Hepatocyte (in vitro differentiated cells): ENCODE measurements around the gene RSAD1. TPM values are rescaled to one million over a fixed set of nuclear protein-coding genes. Genes with fewer than 3 reads are reported as not detected.

Experiments used
- DNase-seq: peaks from one replicate; pipeline ENCODE4 v3.0.0-alpha.2; 2016; ENCODE audit warnings: low spot score
- H2AFZ ChIP-seq: fragments of 200-600 bp; sonication (generic); 2 replicates; pipeline ENCODE4 v1.6.0; 2016; ENCODE audit warnings: antibody characterized with exemption, mild to moderate bottlenecking
- H3K27ac ChIP-seq: fragments of 200-600 bp; sonication (generic); 2 replicates; pipeline ENCODE4 v1.5.1; 2016; ENCODE audit warnings: mild to moderate bottlenecking
- H3K27me3 ChIP-seq: fragments of 200-600 bp; sonication (generic); 2 replicates; pipeline ENCODE4 v1.6.1; 2016
- H3K36me3 ChIP-seq: fragments of 200-600 bp; sonication (generic); replicated peaks from 2 replicates; pipeline ENCODE4 v1.5.1; 2016; ENCODE audit warnings: low read depth; ENCODE audit not compliant: insufficient read depth
- H3K4me1 ChIP-seq: fragments of 200-600 bp; sonication (generic); 2 replicates; pipeline ENCODE4 v1.5.1; 2016; ENCODE audit warnings: mild to moderate bottlenecking, moderate library complexity; ENCODE audit not compliant: insufficient read depth
- H3K4me2 ChIP-seq: fragments of 200-600 bp; sonication (generic); 2 replicates; pipeline ENCODE4 v1.6.0; 2016
- H3K4me3 ChIP-seq: fragments of 200-600 bp; sonication (generic); 2 replicates; pipeline ENCODE4 v1.5.1; 2016; ENCODE audit warnings: mild to moderate bottlenecking
- H3K79me2 ChIP-seq: fragments of 200-600 bp; sonication (generic); 2 replicates; pipeline ENCODE4 v1.6.0; 2017; ENCODE audit warnings: mild to moderate bottlenecking
- H3K9me2 ChIP-seq: fragments of 200-600 bp; sonication (generic); replicated peaks from 2 replicates; pipeline ENCODE4 v1.6.0; 2017; ENCODE audit warnings: mild to moderate bottlenecking; ENCODE audit not compliant: insufficient read depth
- H3K9me3 ChIP-seq: fragments of 200-600 bp; sonication (generic); 2 replicates; pipeline ENCODE4 v1.5.1; 2016; ENCODE audit warnings: low read depth, mild to moderate bottlenecking
- H4K20me1 ChIP-seq: fragments of 200-600 bp; sonication (generic); 2 replicates; pipeline ENCODE4 v1.6.0; 2016; ENCODE audit warnings: mild to moderate bottlenecking; ENCODE audit not compliant: insufficient read depth, poor library complexity, severe bottlenecking
- EZH2 ChIP-seq: fragments of 200-600 bp; sonication (generic); IDR thresholded peaks from 2 replicates; pipeline ENCODE4 v1.6.1; 2016; ENCODE audit warnings: antibody characterized with exemption, mild to moderate bottlenecking, borderline replicate concordance
- EZH2phosphoT487 ChIP-seq: fragments of 200-600 bp; sonication (generic); IDR thresholded peaks from one replicate; pipeline ENCODE4 v1.6.1; 2018; ENCODE audit warnings: antibody characterized with exemption, mild to moderate bottlenecking, low read depth, moderate library complexity; ENCODE audit not compliant: unreplicated experiment, severe bottlenecking
- WGBS: methylation state at CpG from one replicate; pipeline ENCODE4 v1.1.6; 2016; ENCODE audit warnings: low lambda C conversion rate; ENCODE audit errors: missing lambda C conversion rate; 5-methylcytosine and 5-hydroxymethylcytosine counted together
- polyA plus RNA-seq: library from polyadenylated mRNA; unstranded; fragments of >200 nt; fragmentation: Nextera tagmentation; extraction: Ambion mirVana; gene quantifications from 2 replicates; pipeline ENCODE4 v1.2.1, GENCODE V29; 2016
- total RNA-seq: library from RNA; depleted of rRNA; stranded (reverse); fragments of >200 nt; gene quantifications from 2 replicates; pipeline ENCODE4 v1.2.3, GENCODE V29; 2014
- TF ChIP-seq, protein P1 (sequence below): fragments of 200-600 bp; sonication (generic); IDR thresholded peaks from 2 replicates; pipeline ENCODE4 v1.5.1; 2016; ENCODE audit warnings: antibody characterized with exemption, mild to moderate bottlenecking; ENCODE audit not compliant: poor library complexity

Gene RSAD1
- total and polyA plus RNA-seq, 2 experiments from 2014 or later: 28.6 to 44.2 TPM

DNA sequence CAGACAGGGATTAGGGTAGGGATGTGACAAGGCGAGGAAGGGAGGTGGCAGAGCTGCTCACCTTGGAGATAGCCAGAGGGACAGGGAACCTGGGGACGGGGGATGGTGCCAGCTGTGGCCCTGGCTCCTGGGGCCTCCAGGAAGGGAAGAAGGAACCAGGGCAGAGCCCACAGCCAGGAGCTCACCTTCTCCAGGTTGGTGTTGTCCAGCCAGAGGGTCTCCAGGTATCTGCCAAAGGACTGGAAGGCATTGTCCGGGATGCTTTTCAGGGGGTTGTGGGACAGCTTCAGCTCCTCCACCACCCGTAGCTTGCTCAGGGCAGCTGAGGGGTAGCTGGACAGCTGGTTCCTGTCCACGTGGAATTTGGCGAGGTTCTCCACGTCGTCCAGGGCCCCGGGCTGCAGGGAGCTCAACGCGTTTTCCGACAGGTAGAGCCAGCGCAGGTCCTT, 10.8 kb upstream of the RSAD1 start:
- whole genome bisulfite sequencing: 78% methylated on average over 13 of the region's 13 CpGs

DNA sequence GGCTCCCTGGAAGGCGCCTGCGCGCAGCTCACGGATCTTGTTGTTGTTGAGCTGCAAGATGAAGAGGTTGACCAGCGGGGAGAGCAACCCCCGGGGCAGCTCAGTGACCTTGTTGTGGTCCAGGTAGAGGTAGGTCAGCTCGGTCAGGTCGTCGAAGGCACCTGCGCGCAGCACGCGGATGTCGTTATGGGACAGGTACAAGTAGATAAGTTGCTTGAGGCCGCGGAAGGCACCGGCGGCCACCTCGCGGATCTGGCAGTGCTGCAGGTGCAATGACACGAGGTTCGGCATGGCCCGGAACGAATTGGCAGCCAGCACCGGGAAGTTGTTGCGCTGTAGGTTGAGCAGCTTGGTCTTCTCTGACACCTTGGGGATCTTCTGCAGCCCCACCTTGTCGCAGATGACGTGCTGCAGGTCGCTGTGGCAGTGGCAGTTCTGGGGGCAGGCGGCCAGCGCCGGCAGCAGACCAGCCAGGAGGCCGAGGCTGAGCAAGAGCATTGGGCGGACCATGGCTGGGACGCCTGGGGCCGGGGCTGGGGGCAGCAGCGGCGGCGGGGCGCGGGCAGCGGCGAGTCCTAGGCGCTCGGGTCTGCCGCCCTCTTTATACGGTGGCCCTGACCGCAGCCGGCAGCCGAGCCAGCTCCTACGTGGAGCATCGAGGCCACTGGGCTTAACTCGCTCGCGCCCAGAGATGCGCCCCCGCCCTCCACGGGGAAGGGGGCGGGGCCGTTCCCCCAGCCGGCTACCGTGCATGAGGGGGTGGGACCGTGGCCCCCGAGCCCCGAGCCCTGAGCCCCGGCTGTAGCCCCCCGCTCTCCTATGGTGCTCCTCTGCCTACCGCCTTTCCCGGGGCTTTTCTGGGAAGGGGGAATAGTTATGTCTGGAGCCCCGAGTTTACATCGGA, 10.1 kb upstream of the RSAD1 start, which contains the start of gene CHAD:
TSS of gene CHAD (minus strand) at position 577 of the 904 bp plus-strand sequence. CDS start at position 510, 67 bp downstream.
- H3K27ac ChIP-seq: no peak within 1 kb of the TSS
- no peaks in the 10 kb centered on the region for H3K9me3 ChIP-seq
- H3K4me2 ChIP-seq: peak within 1 kb of the TSS; percentile 93
- H3K4me1 ChIP-seq: peaks cover 3% of the 10 kb centered on the region
- no peaks in the 10 kb centered on the region for H3K79me2 ChIP-seq
- H3K27me3 ChIP-seq: no peaks in the 10 kb centered on the region
- no peaks in the 10 kb centered on the region for H3K9me2 ChIP-seq
- 67% methylated on average over 38 of the region's 71 CpGs for WGBS
- no peaks in the 10 kb centered on the region for H4K20me1 ChIP-seq
- TF ChIP-seq EZH2 (no peak), EZH2phosphoT487 (no peak)
- TF ChIP-seq, protein P1, sequence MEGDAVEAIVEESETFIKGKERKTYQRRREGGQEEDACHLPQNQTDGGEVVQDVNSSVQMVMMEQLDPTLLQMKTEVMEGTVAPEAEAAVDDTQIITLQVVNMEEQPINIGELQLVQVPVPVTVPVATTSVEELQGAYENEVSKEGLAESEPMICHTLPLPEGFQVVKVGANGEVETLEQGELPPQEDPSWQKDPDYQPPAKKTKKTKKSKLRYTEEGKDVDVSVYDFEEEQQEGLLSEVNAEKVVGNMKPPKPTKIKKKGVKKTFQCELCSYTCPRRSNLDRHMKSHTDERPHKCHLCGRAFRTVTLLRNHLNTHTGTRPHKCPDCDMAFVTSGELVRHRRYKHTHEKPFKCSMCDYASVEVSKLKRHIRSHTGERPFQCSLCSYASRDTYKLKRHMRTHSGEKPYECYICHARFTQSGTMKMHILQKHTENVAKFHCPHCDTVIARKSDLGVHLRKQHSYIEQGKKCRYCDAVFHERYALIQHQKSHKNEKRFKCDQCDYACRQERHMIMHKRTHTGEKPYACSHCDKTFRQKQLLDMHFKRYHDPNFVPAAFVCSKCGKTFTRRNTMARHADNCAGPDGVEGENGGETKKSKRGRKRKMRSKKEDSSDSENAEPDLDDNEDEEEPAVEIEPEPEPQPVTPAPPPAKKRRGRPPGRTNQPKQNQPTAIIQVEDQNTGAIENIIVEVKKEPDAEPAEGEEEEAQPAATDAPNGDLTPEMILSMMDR: no peak
- no peaks in the 10 kb centered on the region for H3K36me3 ChIP-seq
- DNase-seq: no peak
- peak within 1 kb of the TSS; percentile 23 for H3K4me3 ChIP-seq
- peak within 1 kb of the TSS; percentile 40 for H2AFZ ChIP-seq

More for the DNA sequence above, 10.8 kb upstream of the RSAD1 start:
- peak overlapping the region; percentile 93 for H3K4me2 ChIP-seq
- no peak for DNase-seq
- H4K20me1 ChIP-seq: no peaks in the 10 kb centered on the region
- H3K27ac ChIP-seq: no peak overlapping the region
- TF ChIP-seq EZH2phosphoT487 (no peak), EZH2 (no peak)
- TF ChIP-seq, protein P1: no peak
- no peaks in the 10 kb centered on the region for H3K9me2 ChIP-seq
- H3K9me3 ChIP-seq: no peaks in the 10 kb centered on the region
- peaks cover 3% of the 10 kb centered on the region for H3K4me1 ChIP-seq
- H3K79me2 ChIP-seq: no peaks in the 10 kb centered on the region
- no peak overlapping the region for H3K4me3 ChIP-seq
- no peaks in the 10 kb centered on the region for H3K36me3 ChIP-seq
- H3K27me3 ChIP-seq: no peaks in the 10 kb centered on the region
- H2AFZ ChIP-seq: no peak overlapping the region

DNA sequence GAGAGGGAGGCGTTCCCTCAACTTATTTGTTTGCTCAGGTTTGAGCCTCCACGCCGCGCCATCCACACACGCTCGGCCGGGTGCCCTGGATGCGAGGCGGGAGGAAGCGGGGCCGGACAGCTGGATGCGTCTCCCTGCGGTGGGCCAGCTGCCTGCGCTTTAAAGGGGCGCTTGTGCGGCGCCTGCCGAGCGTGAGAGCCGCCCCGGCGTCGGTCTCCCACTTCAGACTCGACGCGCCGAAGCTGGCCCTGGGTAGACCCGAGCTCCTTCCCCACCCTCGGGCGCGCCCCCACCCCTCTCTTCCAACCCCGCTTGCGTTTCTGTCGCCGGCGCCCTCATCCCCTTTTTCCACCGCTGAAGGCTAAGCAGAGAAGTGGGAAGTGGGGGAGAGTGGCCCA, 9.5 kb upstream of the RSAD1 start:
- no peak overlapping the region for H3K27ac ChIP-seq
- TF ChIP-seq EZH2phosphoT487 (no peak), EZH2 (no peak)
- TF ChIP-seq, protein P1: no peak
- H3K9me3 ChIP-seq: no peaks in the 10 kb centered on the region
- H3K27me3 ChIP-seq: no peaks in the 10 kb centered on the region
- H3K79me2 ChIP-seq: no peaks in the 10 kb centered on the region
- WGBS: 20% methylated on average over 31 of the region's 37 CpGs
- DNase-seq: no peak
- H3K4me3 ChIP-seq: peak overlapping the region; percentile 23
- peaks cover 3% of the 10 kb centered on the region for H3K4me1 ChIP-seq
- no peaks in the 10 kb centered on the region for H3K36me3 ChIP-seq
- peak overlapping the region; percentile 40 for H2AFZ ChIP-seq
- peak overlapping the region; percentile 93 for H3K4me2 ChIP-seq
- H3K9me2 ChIP-seq: no peaks in the 10 kb centered on the region
- H4K20me1 ChIP-seq: no peaks in the 10 kb centered on the region
